SK-N-SH treated with all-trans-retinoic acid at 6 μM for 48 hours (cell line): ENCODE results near the gene CD200R1L.

Source experiments
- ATAC-seq: fragments of 200-7000 bp; cut with Tn5 transposase; 3 replicates; pipeline ENCODE4 v1.9.1; 2020; ENCODE audit warnings: mild to moderate bottlenecking, moderate library complexity
- ARNTL ChIP-seq: fragments of 450-650 bp; formaldehyde crosslinking; IDR thresholded peaks from 2 replicates; pipeline ENCODE4 v1.5.0; 2020; ENCODE audit warnings: low read depth, mild to moderate bottlenecking, moderate library complexity, borderline replicate concordance
- BACH2 ChIP-seq: fragments of 250-450 bp; sonication (Bioruptor Pico); IDR thresholded peaks from 2 replicates; pipeline ENCODE4 v1.9.0; 2021; ENCODE audit warnings: mild to moderate bottlenecking, borderline replicate concordance
- CSDC2 ChIP-seq: fragments of 250-450 bp; sonication (Bioruptor Pico); IDR thresholded peaks from 2 replicates; pipeline ENCODE4 v1.5.0; 2020; ENCODE audit warnings: mild to moderate bottlenecking, moderate library complexity
- CSRNP3 ChIP-seq: fragments of 250-450 bp; sonication (Bioruptor Pico); IDR thresholded peaks from 2 replicates; pipeline ENCODE4 v1.5.1; 2021; ENCODE audit warnings: mild to moderate bottlenecking, moderate library complexity
- ESRRG ChIP-seq: fragments of 250-450 bp; sonication (Bioruptor Pico); IDR thresholded peaks from 2 replicates; pipeline ENCODE4 v1.6.1; 2021; ENCODE audit warnings: mild to moderate bottlenecking
- GLIS3 ChIP-seq: fragments of 250-450 bp; sonication (Bioruptor Pico); IDR thresholded peaks from 2 replicates; pipeline ENCODE4 v1.5.0; 2020; ENCODE audit warnings: mild to moderate bottlenecking, moderate library complexity
- ISL1 ChIP-seq: fragments of 250-450 bp; sonication (Bioruptor Pico); IDR thresholded peaks from 2 replicates; pipeline ENCODE4 v2.1.2; 2022; ENCODE audit warnings: mild to moderate bottlenecking, moderate library complexity
- OSR1 ChIP-seq: fragments of 250-450 bp; sonication (Bioruptor Pico); IDR thresholded peaks from 2 replicates; pipeline ENCODE4 v1.8.0; 2022; ENCODE audit warnings: moderate library complexity, mild to moderate bottlenecking, inconsistent platforms
- PPARA ChIP-seq: fragments of 250-450 bp; sonication (Bioruptor Pico); IDR thresholded peaks from 2 replicates; pipeline ENCODE4 v1.5.0; 2020; ENCODE audit warnings: mild to moderate bottlenecking, borderline replicate concordance
- RARB ChIP-seq: fragments of 250-450 bp; sonication (Bioruptor Pico); IDR thresholded peaks from 2 replicates; pipeline ENCODE4 v1.8.0; 2021; ENCODE audit warnings: mild to moderate bottlenecking, moderate library complexity
- SNAI2 ChIP-seq: fragments of 250-450 bp; sonication (Bioruptor Pico); IDR thresholded peaks from 2 replicates; pipeline ENCODE4 v1.5.0; 2020; ENCODE audit warnings: mild to moderate bottlenecking, moderate library complexity
- TCF4 ChIP-seq: fragments of 250-450 bp; sonication (Bioruptor Pico); IDR thresholded peaks from 2 replicates; pipeline ENCODE4 v1.8.0; 2021; ENCODE audit warnings: mild to moderate bottlenecking, moderate library complexity, borderline replicate concordance
- TOX ChIP-seq: fragments of 250-450 bp; sonication (Bioruptor Pico); IDR thresholded peaks from 2 replicates; pipeline ENCODE4 v1.8.0; 2021; ENCODE audit warnings: mild to moderate bottlenecking, moderate library complexity, borderline replicate concordance
- ZC3H10 ChIP-seq: fragments of 250-450 bp; sonication (Bioruptor Pico); IDR thresholded peaks from 2 replicates; pipeline ENCODE4 v1.5.1; 2021; ENCODE audit warnings: mild to moderate bottlenecking, moderate library complexity
- ZFP3 ChIP-seq: fragments of 250-450 bp; sonication (Bioruptor Pico); IDR thresholded peaks from 2 replicates; pipeline ENCODE4 v1.5.0; 2020; ENCODE audit warnings: mild to moderate bottlenecking, moderate library complexity
- ZFP30 ChIP-seq: fragments of 450-650 bp; formaldehyde crosslinking; IDR thresholded peaks from 2 replicates; pipeline ENCODE4 v1.5.0; 2022; ENCODE audit warnings: mild to moderate bottlenecking, moderate library complexity
- ZNF565 ChIP-seq: fragments of 450-650 bp; formaldehyde crosslinking; conservative IDR thresholded peaks from 2 replicates; pipeline ENCODE4 v1.5.0; 2020; ENCODE audit warnings: low read depth, mild to moderate bottlenecking, moderate library complexity
- ZNF70 ChIP-seq: fragments of 450-650 bp; formaldehyde crosslinking; IDR thresholded peaks from 2 replicates; pipeline ENCODE4 v1.5.0; 2020; ENCODE audit warnings: mild to moderate bottlenecking, moderate library complexity
- ZNF8 ChIP-seq: fragments of 450-650 bp; formaldehyde crosslinking; IDR thresholded peaks from 2 replicates; pipeline ENCODE4 v1.5.0; 2020; ENCODE audit warnings: mild to moderate bottlenecking, moderate library complexity
- TF ChIP-seq, protein P1 (sequence below): fragments of 250-450 bp; sonication (Bioruptor Pico); IDR thresholded peaks from 2 replicates; pipeline ENCODE4 v1.8.0; 2020; ENCODE audit warnings: mild to moderate bottlenecking, moderate library complexity, borderline replicate concordance
- TF ChIP-seq, protein P2 (sequence below): fragments of 250-450 bp; sonication (Bioruptor Pico); IDR thresholded peaks from 2 replicates; pipeline ENCODE4 v1.5.0; 2020; ENCODE audit warnings: mild to moderate bottlenecking, moderate library complexity
- TF ChIP-seq, protein P3 (sequence below): fragments of 250-450 bp; sonication (Bioruptor Pico); IDR thresholded peaks from 2 replicates; pipeline ENCODE4 v1.8.0; 2021; ENCODE audit warnings: low read depth, mild to moderate bottlenecking, moderate library complexity, borderline replicate concordance

Gene CD200R1L

DNA sequence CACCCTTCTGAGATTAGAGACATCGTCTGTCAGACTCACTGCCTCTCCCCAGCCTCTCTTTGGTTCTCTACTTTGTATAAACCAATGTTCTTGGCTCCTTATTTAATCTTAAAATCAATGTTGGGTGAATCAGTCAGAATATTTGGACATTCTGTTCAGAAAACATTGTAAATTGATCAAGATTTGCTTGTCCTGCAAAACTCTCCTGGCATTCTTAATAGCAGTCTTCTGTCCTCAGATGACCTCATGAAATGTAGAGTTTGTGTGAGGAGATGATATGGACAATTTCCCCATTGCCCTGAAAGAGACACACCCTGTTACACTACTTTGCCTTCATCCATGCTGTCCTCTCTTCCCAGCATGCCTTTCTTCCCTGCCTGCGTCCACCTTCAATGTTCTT lies 33.6 kb downstream of the CD200R1L start:
- TF ChIP-seq ZNF565 (CRISPR knock-in tag) (no peak), ISL1 (CRISPR knock-in tag) (no peak), ARNTL (CRISPR knock-in tag) (no peak)
- no peak for ATAC-seq

GRCh38 chr3:112811917-112812660 lies 34.6 kb downstream of the CD200R1L start:
- TF ChIP-seq ZFP30 (CRISPR knock-in tag) (no peak), OSR1 (no peak), ISL1 (CRISPR knock-in tag) (no peak), ZNF8 (CRISPR knock-in tag) (no peak), PPARA (CRISPR knock-in tag) (no peak), ZFP3 (CRISPR knock-in tag) (no peak), RARB (CRISPR knock-in tag) (no peak), CSRNP3 (CRISPR knock-in tag) (no peak), GLIS3 (CRISPR knock-in tag) (no peak), ZC3H10 (no peak), CSDC2 (CRISPR knock-in tag) (no peak), TOX (no peak), ZNF70 (CRISPR knock-in tag) (no peak), ESRRG (CRISPR knock-in tag) (no peak), ZNF565 (CRISPR knock-in tag) (no peak), BACH2 (no peak)
- TF ChIP-seq, protein P1, sequence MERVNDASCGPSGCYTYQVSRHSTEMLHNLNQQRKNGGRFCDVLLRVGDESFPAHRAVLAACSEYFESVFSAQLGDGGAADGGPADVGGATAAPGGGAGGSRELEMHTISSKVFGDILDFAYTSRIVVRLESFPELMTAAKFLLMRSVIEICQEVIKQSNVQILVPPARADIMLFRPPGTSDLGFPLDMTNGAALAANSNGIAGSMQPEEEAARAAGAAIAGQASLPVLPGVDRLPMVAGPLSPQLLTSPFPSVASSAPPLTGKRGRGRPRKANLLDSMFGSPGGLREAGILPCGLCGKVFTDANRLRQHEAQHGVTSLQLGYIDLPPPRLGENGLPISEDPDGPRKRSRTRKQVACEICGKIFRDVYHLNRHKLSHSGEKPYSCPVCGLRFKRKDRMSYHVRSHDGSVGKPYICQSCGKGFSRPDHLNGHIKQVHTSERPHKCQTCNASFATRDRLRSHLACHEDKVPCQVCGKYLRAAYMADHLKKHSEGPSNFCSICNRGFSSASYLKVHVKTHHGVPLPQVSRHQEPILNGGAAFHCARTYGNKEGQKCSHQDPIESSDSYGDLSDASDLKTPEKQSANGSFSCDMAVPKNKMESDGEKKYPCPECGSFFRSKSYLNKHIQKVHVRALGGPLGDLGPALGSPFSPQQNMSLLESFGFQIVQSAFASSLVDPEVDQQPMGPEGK (CRISPR knock-in tag): no peak
- TF ChIP-seq, protein P2, sequence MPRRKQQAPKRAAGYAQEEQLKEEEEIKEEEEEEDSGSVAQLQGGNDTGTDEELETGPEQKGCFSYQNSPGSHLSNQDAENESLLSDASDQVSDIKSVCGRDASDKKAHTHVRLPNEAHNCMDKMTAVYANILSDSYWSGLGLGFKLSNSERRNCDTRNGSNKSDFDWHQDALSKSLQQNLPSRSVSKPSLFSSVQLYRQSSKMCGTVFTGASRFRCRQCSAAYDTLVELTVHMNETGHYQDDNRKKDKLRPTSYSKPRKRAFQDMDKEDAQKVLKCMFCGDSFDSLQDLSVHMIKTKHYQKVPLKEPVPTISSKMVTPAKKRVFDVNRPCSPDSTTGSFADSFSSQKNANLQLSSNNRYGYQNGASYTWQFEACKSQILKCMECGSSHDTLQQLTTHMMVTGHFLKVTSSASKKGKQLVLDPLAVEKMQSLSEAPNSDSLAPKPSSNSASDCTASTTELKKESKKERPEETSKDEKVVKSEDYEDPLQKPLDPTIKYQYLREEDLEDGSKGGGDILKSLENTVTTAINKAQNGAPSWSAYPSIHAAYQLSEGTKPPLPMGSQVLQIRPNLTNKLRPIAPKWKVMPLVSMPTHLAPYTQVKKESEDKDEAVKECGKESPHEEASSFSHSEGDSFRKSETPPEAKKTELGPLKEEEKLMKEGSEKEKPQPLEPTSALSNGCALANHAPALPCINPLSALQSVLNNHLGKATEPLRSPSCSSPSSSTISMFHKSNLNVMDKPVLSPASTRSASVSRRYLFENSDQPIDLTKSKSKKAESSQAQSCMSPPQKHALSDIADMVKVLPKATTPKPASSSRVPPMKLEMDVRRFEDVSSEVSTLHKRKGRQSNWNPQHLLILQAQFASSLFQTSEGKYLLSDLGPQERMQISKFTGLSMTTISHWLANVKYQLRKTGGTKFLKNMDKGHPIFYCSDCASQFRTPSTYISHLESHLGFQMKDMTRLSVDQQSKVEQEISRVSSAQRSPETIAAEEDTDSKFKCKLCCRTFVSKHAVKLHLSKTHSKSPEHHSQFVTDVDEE: no peak
- ATAC-seq: peak; percentile 27

- ATAC-seq: peak; percentile 85
- TF ChIP-seq ARNTL (CRISPR knock-in tag) (no peak), ZNF70 (CRISPR knock-in tag) (no peak), SNAI2 (0 out of 2 replicates have a peak, but pooled peaks have one; percentile 55), ISL1 (CRISPR knock-in tag) (0 out of 2 replicates have a peak, but pooled peaks have one; percentile 46), RARB (CRISPR knock-in tag) (no peak), TCF4 (CRISPR knock-in tag) (no peak), ZFP3 (CRISPR knock-in tag) (no peak), OSR1 (no peak), GLIS3 (CRISPR knock-in tag) (no peak), ZC3H10 (no peak)
- TF ChIP-seq, protein P1 (CRISPR knock-in tag): no peak
- TF ChIP-seq, protein P2: no peak
- TF ChIP-seq, protein P3, sequence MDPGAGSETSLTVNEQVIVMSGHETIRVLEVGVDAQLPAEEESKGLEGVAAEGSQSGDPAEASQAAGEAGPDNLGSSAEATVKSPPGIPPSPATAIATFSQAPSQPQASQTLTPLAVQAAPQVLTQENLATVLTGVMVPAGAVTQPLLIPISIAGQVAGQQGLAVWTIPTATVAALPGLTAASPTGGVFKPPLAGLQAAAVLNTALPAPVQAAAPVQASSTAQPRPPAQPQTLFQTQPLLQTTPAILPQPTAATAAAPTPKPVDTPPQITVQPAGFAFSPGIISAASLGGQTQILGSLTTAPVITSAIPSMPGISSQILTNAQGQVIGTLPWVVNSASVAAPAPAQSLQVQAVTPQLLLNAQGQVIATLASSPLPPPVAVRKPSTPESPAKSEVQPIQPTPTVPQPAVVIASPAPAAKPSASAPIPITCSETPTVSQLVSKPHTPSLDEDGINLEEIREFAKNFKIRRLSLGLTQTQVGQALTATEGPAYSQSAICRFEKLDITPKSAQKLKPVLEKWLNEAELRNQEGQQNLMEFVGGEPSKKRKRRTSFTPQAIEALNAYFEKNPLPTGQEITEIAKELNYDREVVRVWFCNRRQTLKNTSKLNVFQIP (CRISPR knock-in tag): no peak
These were observed 35.4 kb downstream of the CD200R1L start for GRCh38 chr3:112811131-112811884.
